Mesenchymal stem cell (in vitro differentiated cells and primary cell): ENCODE measurements around the gene GPR3.
A peak's percentile ranks its signal among the peaks of the same experiment; 100 is the strongest.
"Not testable (repeated sequence)": the region's sequence is repeated elsewhere in the genome, so short reads cannot be mapped to it uniquely, and the experiment has no call there.

Experiments used
- DNase-seq: peaks from one replicate; pipeline ENCODE4 v3.0.0-alpha.2; 2013
- H2AFZ ChIP-seq: one replicate; pipeline ENCODE4 v1.6.1; 2013; ENCODE audit warnings: low read depth, mild to moderate bottlenecking, control low read depth, inconsistent platforms, low read length, moderate library complexity
- H2AK5ac ChIP-seq: 2 replicates; pipeline ENCODE4 v1.6.1; 2013; ENCODE audit warnings: low read length, moderate library complexity, mild to moderate bottlenecking, inconsistent platforms; ENCODE audit not compliant: severe bottlenecking
- H2BK120ac ChIP-seq: one replicate; pipeline ENCODE4 v1.6.1; 2013; ENCODE audit warnings: low read depth, mild to moderate bottlenecking, inconsistent platforms, low read length, moderate library complexity
- H2BK12ac ChIP-seq, 2 experiments: one replicate each; pipeline ENCODE4 v1.6.1; 2013; ENCODE audit warnings: inconsistent platforms in 2 of 2, low read length in 2 of 2, mild to moderate bottlenecking in 2 of 2, moderate library complexity in 2 of 2, control low read depth in 1 of 2
- H2BK15ac ChIP-seq: one replicate; pipeline ENCODE4 v1.6.1; 2013; ENCODE audit warnings: mild to moderate bottlenecking, low read depth, inconsistent platforms; ENCODE audit not compliant: poor library complexity, severe bottlenecking
- H2BK5ac ChIP-seq: 2 replicates; pipeline ENCODE4 v1.6.1; 2013; ENCODE audit warnings: low read depth, mild to moderate bottlenecking, low read length, control low read depth, inconsistent platforms; ENCODE audit not compliant: poor library complexity, severe bottlenecking
- H3K14ac ChIP-seq, 2 experiments: one replicate each; pipeline ENCODE4 v1.6.1; 2013; ENCODE audit warnings: inconsistent platforms in 2 of 2, low read length in 2 of 2, control low read depth in 1 of 2, mild to moderate bottlenecking in 1 of 2, moderate library complexity in 1 of 2
- H3K18ac ChIP-seq, 2 experiments: one replicate each; pipeline ENCODE4 v1.6.1; 2013; ENCODE audit warnings: inconsistent platforms in 2 of 2, low read length in 2 of 2, control low read depth in 1 of 2, low read depth in 1 of 2, mild to moderate bottlenecking in 1 of 2
- H3K23ac ChIP-seq, 2 experiments: one replicate each; pipeline ENCODE4 v1.6.1; 2013; ENCODE audit warnings: inconsistent platforms in 2 of 2, low read length in 2 of 2, mild to moderate bottlenecking in 2 of 2, moderate library complexity in 2 of 2, control low read depth in 1 of 2
- H3K27ac ChIP-seq: 2 replicates; pipeline ENCODE4 v1.5.1; 2013; ENCODE audit warnings: mild to moderate bottlenecking, moderate library complexity, low read length, control low read depth, inconsistent platforms; ENCODE audit not compliant: poor library complexity, severe bottlenecking
- H3K27me3 ChIP-seq, 2 experiments: 2 replicates each; pipeline versions ENCODE4 v1.6.1 to v1.7.0; 2013; ENCODE audit warnings: low read length in 2 of 2, mild to moderate bottlenecking in 2 of 2, moderate library complexity in 2 of 2, control low read depth in 1 of 2, inconsistent platforms in 1 of 2; ENCODE audit not compliant: control insufficient read depth in 1 of 2, insufficient read depth in 1 of 2
- H3K36me3 ChIP-seq, 2 experiments: 2 replicates each; pipeline versions ENCODE4 v1.6.1 to v1.7.0; 2013; ENCODE audit warnings: low read length in 2 of 2, control low read depth in 1 of 2, inconsistent platforms in 1 of 2, low read depth in 1 of 2, mild to moderate bottlenecking in 1 of 2; ENCODE audit not compliant: insufficient read depth in 2 of 2, control insufficient read depth in 1 of 2
- H3K4ac ChIP-seq, 2 experiments: one replicate each; pipeline ENCODE4 v1.6.1; 2013; ENCODE audit warnings: inconsistent platforms in 2 of 2, low read length in 2 of 2, mild to moderate bottlenecking in 2 of 2, moderate library complexity in 2 of 2, control low read depth in 1 of 2, low read depth in 1 of 2
- H3K4me1 ChIP-seq: 2 replicates; pipeline ENCODE4 v1.6.1; 2013; ENCODE audit warnings: low read depth, low read length, control low read depth; ENCODE audit not compliant: control insufficient read depth, insufficient read depth
- H3K4me2 ChIP-seq: 2 replicates; pipeline ENCODE4 v1.6.1; 2013; ENCODE audit warnings: low read length, mild to moderate bottlenecking, inconsistent platforms; ENCODE audit not compliant: poor library complexity, severe bottlenecking
- H3K4me3 ChIP-seq, 2 experiments: 2 replicates each; pipeline versions ENCODE4 v1.5.1 to v1.7.0; 2013; ENCODE audit warnings: low read length in 2 of 2, mild to moderate bottlenecking in 2 of 2, control low read depth in 1 of 2, low read depth in 1 of 2; ENCODE audit not compliant: insufficient read depth in 1 of 2
- H3K79me1 ChIP-seq: replicated peaks from 2 replicates; pipeline ENCODE4 v1.6.1; 2013; ENCODE audit warnings: mild to moderate bottlenecking, control low read depth, low read length, inconsistent platforms; ENCODE audit not compliant: poor library complexity, severe bottlenecking
- H3K9ac ChIP-seq: 2 replicates; pipeline ENCODE4 v1.7.0; 2013; ENCODE audit warnings: mild to moderate bottlenecking, low read length, moderate library complexity
- H3K9me3 ChIP-seq: 2 replicates; pipeline ENCODE4 v1.7.0; 2013; ENCODE audit warnings: mild to moderate bottlenecking, low read length; ENCODE audit not compliant: control insufficient read depth
- H4K8ac ChIP-seq: one replicate; pipeline ENCODE4 v1.6.1; 2013; ENCODE audit warnings: inconsistent platforms, mild to moderate bottlenecking, low read length, moderate library complexity
- H4K91ac ChIP-seq: one replicate; pipeline ENCODE4 v1.6.1; 2013; ENCODE audit warnings: mild to moderate bottlenecking, low read length, inconsistent platforms
- WGBS: methylation state at CpG from one replicate; pipeline ENCODE4 v1.1.7; 2013; ENCODE audit warnings: mixed read lengths; 5-methylcytosine and 5-hydroxymethylcytosine counted together

The GPR3 gene

DNA sequence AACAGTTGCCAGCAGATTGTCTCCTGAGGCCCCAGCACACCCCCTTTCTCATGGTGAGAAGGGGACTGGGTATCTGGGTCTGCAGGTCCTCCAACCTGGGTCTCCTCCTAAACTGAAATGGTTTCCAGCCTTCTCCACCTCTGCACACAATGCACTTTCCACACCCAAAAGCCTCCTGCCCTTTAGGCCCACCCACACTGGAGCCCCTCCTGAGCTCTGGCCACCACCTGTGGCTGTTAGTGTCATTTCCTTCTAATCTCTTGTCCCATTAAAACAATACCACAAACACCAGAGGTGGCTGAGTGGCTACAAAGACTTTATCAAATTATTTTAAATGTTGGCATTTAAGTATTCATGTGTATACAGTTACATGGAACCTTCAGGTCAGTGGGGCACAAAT lies 11.5 kb downstream of the GPR3 start:
- no peak overlapping the region for H2BK15ac ChIP-seq
- H3K9me3 ChIP-seq, result no peaks in the 10 kb centered on the region
- H2AFZ ChIP-seq, result no peak overlapping the region
- peak overlapping the region; percentile 67 for H3K9ac ChIP-seq
- no peak overlapping the region for H4K91ac ChIP-seq
- H3K79me1 ChIP-seq, result peaks cover 11% of the 10 kb centered on the region
- peak overlapping the region in 1 of 2 experiments; percentile 61 for H3K18ac ChIP-seq
- H2AK5ac ChIP-seq, result peak overlapping the region; percentile 57
- H3K36me3 ChIP-seq, result peaks cover 33 to 36% of the 10 kb centered on the region in 2 experiments
- peak overlapping the region in 1 of 2 experiments; percentile 31 for H3K14ac ChIP-seq
- DNase-seq, result no peak
- peak overlapping the region in 1 of 2 experiments; percentile 36 for H3K4me3 ChIP-seq
- H2BK12ac ChIP-seq, result peak overlapping the region in 1 of 2 experiments; percentile 49
- H3K27me3 ChIP-seq, result peaks cover 0 to 3% of the 10 kb centered on the region in 2 experiments
- H3K23ac ChIP-seq, result no peak overlapping the region
- H3K4me1 ChIP-seq, result peaks cover 51% of the 10 kb centered on the region
- H3K4me2 ChIP-seq, result no peak overlapping the region
- no peak overlapping the region for H2BK120ac ChIP-seq
- no peak overlapping the region for H4K8ac ChIP-seq
- peak overlapping the region; percentile 69 for H3K27ac ChIP-seq
- no peak overlapping the region for H2BK5ac ChIP-seq
- no peak overlapping the region for H3K4ac ChIP-seq

DNA sequence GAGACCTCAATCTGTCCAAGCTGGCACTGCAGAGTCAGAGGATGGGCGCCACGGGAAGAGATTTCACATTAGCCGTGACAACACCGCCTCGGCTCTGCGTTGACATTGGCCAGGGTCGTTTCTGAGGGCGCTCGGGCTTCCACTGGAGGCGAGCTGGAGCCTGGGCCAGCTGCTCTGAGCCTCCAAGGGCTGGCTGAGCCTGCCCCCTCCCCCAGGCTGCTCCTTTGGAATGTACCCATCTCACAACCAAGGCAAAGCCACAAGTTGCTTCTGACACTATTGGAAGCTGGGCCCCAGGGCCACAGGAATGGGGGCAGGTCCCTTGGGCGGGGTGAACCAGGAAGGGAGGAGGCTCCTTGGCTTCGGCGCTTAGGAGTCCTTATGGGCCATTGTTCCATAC lies 12.7 kb downstream of the GPR3 start:
- peak overlapping the region; percentile 94 for H3K27ac ChIP-seq
- WGBS, result 54% methylated on average over 13 of the region's 13 CpGs
- peak overlapping the region; percentile 61 to 64 for H3K4ac ChIP-seq
- H3K23ac ChIP-seq, result peak overlapping the region in 1 of 2 experiments; percentile 61
- H3K9me3 ChIP-seq, result no peaks in the 10 kb centered on the region
- no peaks in the 10 kb centered on the region for H3K27me3 ChIP-seq
- peak overlapping the region in 1 of 2 experiments; percentile 75 for H3K14ac ChIP-seq
- H2BK120ac ChIP-seq, result no peak overlapping the region
- peaks cover 41% of the 10 kb centered on the region for H3K4me1 ChIP-seq
- H4K8ac ChIP-seq, result peak overlapping the region; percentile 10
- peak overlapping the region; percentile 71 for H2BK5ac ChIP-seq
- H2BK15ac ChIP-seq, result peak overlapping the region; percentile 62
- peaks cover 40 to 45% of the 10 kb centered on the region in 2 experiments for H3K36me3 ChIP-seq
- peak overlapping the region; percentile 20 to 79 for H2BK12ac ChIP-seq
- no peak overlapping the region for H3K4me3 ChIP-seq
- H4K91ac ChIP-seq, result peak overlapping the region; percentile 91
- H2AFZ ChIP-seq, result no peak overlapping the region
- H3K18ac ChIP-seq, result peak overlapping the region; percentile 81 to 94
- peaks cover 11% of the 10 kb centered on the region for H3K79me1 ChIP-seq
- DNase-seq, result peak; percentile 91
- H3K4me2 ChIP-seq, result no peak overlapping the region
- H3K9ac ChIP-seq, result peak overlapping the region; percentile 67
- peak overlapping the region; percentile 18 for H2AK5ac ChIP-seq

DNA sequence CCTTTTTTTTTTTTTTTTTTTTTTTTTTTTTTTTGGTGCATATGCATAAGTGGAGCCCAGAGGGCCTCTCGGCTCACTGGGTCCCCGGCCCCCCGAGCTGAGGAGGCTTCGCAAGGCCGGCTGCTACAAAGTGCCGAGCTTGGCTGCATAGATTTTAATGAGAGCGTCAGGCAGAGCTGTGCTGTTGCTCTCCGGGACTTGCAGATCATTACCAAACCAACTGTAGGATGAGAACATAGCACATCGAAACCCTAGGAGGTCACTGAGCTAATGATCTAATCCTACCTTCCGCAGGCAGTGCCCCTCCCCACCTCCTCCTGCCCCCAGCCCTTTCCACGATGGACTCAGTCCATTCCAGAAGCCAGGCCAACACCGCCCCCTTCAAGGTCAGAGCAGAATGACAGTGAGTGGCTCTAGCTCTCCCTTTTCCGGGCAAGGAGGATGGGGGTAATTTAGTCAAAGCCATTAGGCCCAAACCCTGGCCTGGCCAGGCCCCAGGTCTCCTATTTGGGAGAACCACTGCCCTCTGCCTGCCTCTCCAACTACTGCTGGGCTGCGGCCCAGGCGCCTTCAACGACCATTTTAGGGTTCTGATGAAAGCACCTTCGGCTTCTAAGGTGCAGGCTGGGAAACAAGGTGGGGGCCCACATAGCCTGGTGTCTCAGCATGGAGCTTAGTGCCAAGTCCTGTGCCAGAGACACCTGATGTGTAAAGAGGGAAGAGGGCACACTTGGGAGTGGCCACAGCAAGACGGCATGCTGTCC lies 13.4 kb downstream of the GPR3 start:
- Histone ChIP-seq H3K79me1 (peaks cover 13% of the 10 kb centered on the region), H3K4me2 (peak overlapping the region; percentile 58), H4K8ac (peak overlapping the region; percentile 63), H4K91ac (peak overlapping the region; percentile 80), H3K36me3 (peaks cover 46 to 52% of the 10 kb centered on the region in 2 experiments), H3K18ac (peak overlapping the region; percentile 48 to 78), H3K4me1 (peaks cover 37% of the 10 kb centered on the region), H3K9ac (peak overlapping the region; percentile 67), H3K27ac (peak overlapping the region; percentile 94), H2AK5ac (peak overlapping the region; percentile 57)
- not testable (repeated sequence) for H2BK12ac ChIP-seq, H3K9me3 ChIP-seq, H3K27me3 ChIP-seq, H3K4me3 ChIP-seq, H2BK15ac ChIP-seq, H2BK5ac ChIP-seq, H3K14ac ChIP-seq, H3K4ac ChIP-seq, H3K23ac ChIP-seq, H2AFZ ChIP-seq, H2BK120ac ChIP-seq
- 62% methylated on average over 14 of the region's 18 CpGs for WGBS
- peak; percentile 23 for DNase-seq

DNA sequence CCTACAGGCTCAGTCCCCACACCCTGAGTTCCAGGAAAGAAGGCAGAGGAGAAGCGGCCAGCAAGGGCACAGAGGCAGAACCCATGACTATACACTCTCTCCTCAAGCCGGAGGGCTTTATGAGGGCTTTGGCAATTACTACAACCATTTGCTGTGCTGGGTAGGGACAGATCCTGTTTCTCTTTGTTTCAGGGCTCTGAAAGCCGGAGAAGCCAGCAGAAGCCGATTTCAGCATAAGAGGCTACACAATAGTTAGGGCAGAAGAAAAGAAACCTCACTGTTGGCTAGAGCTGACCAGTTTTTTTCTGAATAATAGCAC lies 13.9 kb downstream of the GPR3 start:
- Histone ChIP-seq H3K9me3 (no peaks in the 10 kb centered on the region), H3K79me1 (peaks cover 14% of the 10 kb centered on the region), H3K4me2 (no peak overlapping the region), H3K9ac (no peak overlapping the region), H4K8ac (peak overlapping the region; percentile 63), H4K91ac (peak overlapping the region; percentile 80), H2BK12ac (no peak overlapping the region), H3K18ac (peak overlapping the region in 1 of 2 experiments; percentile 78), H2BK15ac (no peak overlapping the region), H2BK120ac (no peak overlapping the region), H3K14ac (no peak overlapping the region), H2AK5ac (peak overlapping the region; percentile 57), H3K4me1 (peaks cover 35% of the 10 kb centered on the region), H3K36me3 (peaks cover 47 to 55% of the 10 kb centered on the region in 2 experiments), H2BK5ac (no peak overlapping the region), H3K4me3 (no peak overlapping the region), H3K4ac (no peak overlapping the region), H2AFZ (no peak overlapping the region), H3K27me3 (no peaks in the 10 kb centered on the region), H3K23ac (no peak overlapping the region), H3K27ac (peak overlapping the region; percentile 84)
- no peak for DNase-seq
- 98% methylated on average over 3 of the region's 4 CpGs for WGBS
